H1 (cell line): Measurements from ENCODE around the gene SH2D1B. TPM values are rescaled to one million over a fixed set of nuclear protein-coding genes. Genes with fewer than 3 reads are reported as not detected.

Experiments
- CTCF ChIA-PET: fragments of 300-600 bp; sonication (Branson Sonifier 250); formaldehyde crosslinking; loops from one replicate; lab custom pipeline; 2021; ENCODE audit not compliant: partially characterized antibody; lab: Charles Lee
- POLR2A ChIA-PET: fragments of 300-600 bp; sonication (Branson Sonifier 250); formaldehyde crosslinking; loops from one replicate; lab custom pipeline; 2021; ENCODE audit warnings: inconsistent platforms; ENCODE audit not compliant: partially characterized antibody; lab: Charles Lee
- DNase-seq, 2 experiments: peaks; one replicate each; pipeline versions ENCODE4 v3.0.0 to v3.0.0-alpha.2; 2010 to 2022; ENCODE audit warnings: low spot score in 2 of 2, low read depth in 1 of 2, mixed read lengths in 1 of 2
- FAIRE-seq: peaks from 2 replicates; lab custom pipeline; 2011; peaks lifted over from hg19 to GRCh38; lab: Jason Lieb, UNC
- H2AFZ ChIP-seq: 2 replicates; pipeline ENCODE4 v1.8.1; 2012; ENCODE audit warnings: low read length, inconsistent platforms
- H2AK5ac ChIP-seq: 2 replicates; pipeline ENCODE4 v1.6.1; 2013; ENCODE audit warnings: low read depth, low read length
- H2BK120ac ChIP-seq: replicated peaks from 2 replicates; pipeline ENCODE3; 2013; ENCODE audit warnings: low read depth, low read length, inconsistent platforms
- H2BK12ac ChIP-seq: 2 replicates; pipeline ENCODE4 v1.6.1; 2013; ENCODE audit warnings: low read depth, low read length
- H2BK15ac ChIP-seq: 2 replicates; pipeline ENCODE4 v1.6.1; 2013; ENCODE audit warnings: low read length
- H2BK20ac ChIP-seq: 2 replicates; pipeline ENCODE4 v1.6.1; 2013; ENCODE audit warnings: low read length
- H2BK5ac ChIP-seq: 2 replicates; pipeline ENCODE4 v1.6.1; 2013; ENCODE audit warnings: low read depth, low read length
- H3K14ac ChIP-seq: 2 replicates; pipeline ENCODE4 v1.6.1; 2013; ENCODE audit warnings: inconsistent platforms; ENCODE audit not compliant: insufficient read length
- H3K18ac ChIP-seq: 2 replicates; pipeline ENCODE4 v1.6.1; 2013; ENCODE audit warnings: low read length; ENCODE audit errors: extremely low read depth
- H3K23ac ChIP-seq: 2 replicates; pipeline ENCODE4 v1.6.1; 2013; ENCODE audit warnings: inconsistent platforms; ENCODE audit not compliant: insufficient read length
- H3K23me2 ChIP-seq: 2 replicates; pipeline ENCODE4 v1.6.1; 2013; ENCODE audit warnings: low read depth, low read length
- H3K27ac ChIP-seq: 2 replicates; pipeline ENCODE4 v1.6.1; 2011; ENCODE audit warnings: low read depth, low read length, inconsistent platforms
- H3K27me3 ChIP-seq, 4 experiments: replicated peaks in 1 of 4; 1 replicate in 1 of 4; 2 replicates in 3 of 4; pipeline versions ENCODE4 v1.6.1 to v1.8.1; 2011 to 2013; ENCODE audit warnings: low read length in 3 of 4, mild to moderate bottlenecking in 3 of 4, inconsistent platforms in 2 of 4, mixed read lengths in 2 of 4, moderate library complexity in 1 of 4; ENCODE audit not compliant: control insufficient read depth in 3 of 4, insufficient read depth in 3 of 4; ENCODE audit errors: extremely low read depth in 1 of 4
- H3K36me3 ChIP-seq, 4 experiments: 2 replicates each; pipeline versions ENCODE4 v1.6.1 to v1.8.1; 2011 to 2013; ENCODE audit warnings: mild to moderate bottlenecking in 4 of 4, low read length in 3 of 4, moderate library complexity in 2 of 4, control low read depth in 1 of 4, inconsistent platforms in 1 of 4; ENCODE audit not compliant: insufficient read depth in 4 of 4, control insufficient read depth in 2 of 4
- H3K4ac ChIP-seq: replicated peaks from 2 replicates; pipeline ENCODE3; 2013; ENCODE audit warnings: low read length, low read depth, mixed read lengths, inconsistent platforms; ENCODE audit not compliant: insufficient read length
- H3K4me1 ChIP-seq, 4 experiments: replicated peaks in 1 of 4; 1 replicate in 1 of 4; 2 replicates in 3 of 4; pipeline versions ENCODE4 v1.6.1 to v1.8.1; 2011 to 2013; ENCODE audit warnings: low read length in 3 of 4, inconsistent platforms in 2 of 4, mixed read lengths in 1 of 4; ENCODE audit not compliant: insufficient read depth in 4 of 4, control insufficient read depth in 3 of 4
- H3K4me2 ChIP-seq, 2 experiments: 2 replicates each; pipeline versions ENCODE4 v1.6.1 to v1.8.1; 2011 to 2013; ENCODE audit warnings: low read depth in 2 of 2, low read length in 2 of 2, control low read depth in 1 of 2, inconsistent platforms in 1 of 2, mild to moderate bottlenecking in 1 of 2; ENCODE audit not compliant: insufficient read depth in 1 of 2
- H3K4me3 ChIP-seq, 4 experiments: fragments of 200-600, 300-600 bp in 1 of 4; sonication (generic), shearing (Covaris generic), sonication (Bioruptor Twin) in 1 of 4; 2 replicates each; pipeline versions ENCODE4 v1.5.1 to v1.8.1; 2011 to 2016; ENCODE audit warnings: low read length in 4 of 4, low read depth in 3 of 4, control low read depth in 2 of 4, inconsistent platforms in 2 of 4, mild to moderate bottlenecking in 2 of 4, mixed read lengths in 1 of 4, moderate library complexity in 1 of 4; ENCODE audit not compliant: insufficient read depth in 2 of 4; ENCODE audit errors: extremely low read depth in 1 of 4
- H3K56ac ChIP-seq: replicated peaks from 2 replicates; pipeline ENCODE3; 2013; ENCODE audit warnings: low read depth, mild to moderate bottlenecking, mixed read lengths, low read length, inconsistent platforms; ENCODE audit not compliant: insufficient read length
- H3K79me1 ChIP-seq: 2 replicates; pipeline ENCODE4 v1.6.1; 2013; ENCODE audit warnings: low read depth, low read length, control low read depth
- H3K79me2 ChIP-seq, 2 experiments: 2 replicates each; pipeline versions ENCODE4 v1.6.1 to v1.8.1; 2012 to 2013; ENCODE audit warnings: low read length in 2 of 2, mild to moderate bottlenecking in 2 of 2, inconsistent platforms in 1 of 2; ENCODE audit not compliant: insufficient read depth in 2 of 2, control insufficient read depth in 1 of 2
- H3K9ac ChIP-seq, 4 experiments: replicated peaks in 1 of 4; 1 replicate in 1 of 4; 2 replicates in 3 of 4; pipeline versions ENCODE4 v1.6.1 to v1.8.1; 2011 to 2013; ENCODE audit warnings: low read depth in 3 of 4, low read length in 3 of 4, control low read depth in 2 of 4, mild to moderate bottlenecking in 2 of 4, moderate library complexity in 2 of 4, inconsistent platforms in 1 of 4; ENCODE audit errors: extremely low read depth in 1 of 4
- H3K9me3 ChIP-seq, 2 experiments: 2 replicates each; pipeline versions ENCODE4 v1.6.1 to v1.8.1; 2012 to 2013; ENCODE audit warnings: mild to moderate bottlenecking in 2 of 2, moderate library complexity in 2 of 2, control low read depth in 1 of 2, inconsistent platforms in 1 of 2, low read depth in 1 of 2, low read length in 1 of 2, mixed read lengths in 1 of 2; ENCODE audit not compliant: insufficient read depth in 2 of 2
- H4K20me1 ChIP-seq, 2 experiments: replicated peaks in 1 of 2; 2 replicates each; pipeline versions ENCODE3 to v1.8.1; 2011 to 2013; ENCODE audit warnings: inconsistent platforms in 2 of 2, low read length in 2 of 2, mild to moderate bottlenecking in 1 of 2; ENCODE audit not compliant: insufficient read depth in 2 of 2, control insufficient read depth in 1 of 2
- H4K5ac ChIP-seq: 2 replicates; pipeline ENCODE4 v1.6.1; 2013; ENCODE audit warnings: low read length, low read depth, mixed read lengths, inconsistent platforms; ENCODE audit not compliant: insufficient read length
- H4K8ac ChIP-seq: 2 replicates; pipeline ENCODE4 v1.8.0; 2013; ENCODE audit warnings: mild to moderate bottlenecking, moderate library complexity, low read length, inconsistent platforms; ENCODE audit not compliant: insufficient read depth; ENCODE audit errors: extremely low read depth
- H4K91ac ChIP-seq: replicated peaks from 2 replicates; pipeline ENCODE3; 2013; ENCODE audit warnings: low read length, mixed read lengths, inconsistent platforms; ENCODE audit not compliant: insufficient read length
- CHD2 ChIP-seq: IDR thresholded peaks from 2 replicates; pipeline ENCODE4 v1.6.1; 2012; ENCODE audit warnings: low read length, improper control_type of control experiment
- EZH2 ChIP-seq: fragments of 200-600 bp; sonication (generic); IDR thresholded peaks from 2 replicates; pipeline ENCODE4 v1.7.1; 2012; ENCODE audit warnings: low read depth, mild to moderate bottlenecking, moderate library complexity, low read length, inconsistent platforms; ENCODE audit not compliant: severe bottlenecking
- NANOG ChIP-seq: IDR thresholded peaks from 2 replicates; pipeline ENCODE4 v1.6.1; 2011; ENCODE audit warnings: low read length, low read depth, mild to moderate bottlenecking, inconsistent platforms; ENCODE audit not compliant: insufficient read depth, poor library complexity, severe bottlenecking
- POLR2A ChIP-seq, 2 experiments: IDR thresholded peaks; 1 replicate in 1 of 2; 2 replicates in 1 of 2; pipeline ENCODE4 v1.6.1; 2011; ENCODE audit warnings: low read depth in 2 of 2, low read length in 2 of 2, mild to moderate bottlenecking in 2 of 2; ENCODE audit errors: control extremely low read depth in 1 of 2
- SAP30 ChIP-seq: fragments of 300-600 bp; sonication (generic); IDR thresholded peaks from 2 replicates; pipeline ENCODE4 v1.7.1; 2012; ENCODE audit warnings: low read length, moderate library complexity, mild to moderate bottlenecking, inconsistent platforms; ENCODE audit not compliant: insufficient read depth, insufficient replicate concordance
- TEAD4 ChIP-seq: IDR thresholded peaks from 2 replicates; pipeline ENCODE4 v1.6.1; 2012; ENCODE audit warnings: low read depth, low read length, inconsistent platforms, mixed read lengths
- WGBS, 2 experiments: shearing (Covaris generic) in 1 of 2; methylation state at CpG; one replicate each; pipeline versions ENCODE4 v1.1.6 to v1.1.7; 2013 to 2015; ENCODE audit warnings: low lambda C conversion rate in 2 of 2, mixed read lengths in 2 of 2, inconsistent platforms in 1 of 2, low coverage in 1 of 2, missing lambda C conversion rate in 1 of 2; ENCODE audit not compliant: insufficient replicate concordance in 2 of 2, insufficient coverage in 1 of 2, insufficient read length in 1 of 2; ENCODE audit errors: extremely low coverage in 1 of 2, missing lambda C conversion rate in 1 of 2; 5-methylcytosine and 5-hydroxymethylcytosine counted together
- polyA plus RNA-seq, 7 experiments: library from polyadenylated mRNA; depleted of rRNA in 3 of 7; stranded (reverse) in 5 of 7; unstranded in 2 of 7; fragments of >200 nt in 5 of 7; fragments of 200-250 nt in 2 of 7; gene quantifications; 1 replicate in 5 of 7; 2 replicates in 1 of 7; 4 replicates in 1 of 7; pipeline versions ENCODE4 v1.2.1 to v1.2.3, GENCODE V29; 2011 to 2013; ENCODE audit warnings: missing spikeins in 2 of 7, mixed read lengths in 2 of 7
- total RNA-seq: library from RNA; stranded (reverse); fragmentation: NEBNext Ultra II Directional; extraction: Animal tissue kit (Norgen Biotek cat#: 25700); gene quantifications from 2 replicates; pipeline ENCODE4 v1.2.1, GENCODE V29; 2021

Gene SH2D1B
- total and polyA plus RNA-seq, 2 of the 8 experiments (the other 6 are each of a cell fraction or from before 2014, with no cell fraction given): not detected

DNA sequence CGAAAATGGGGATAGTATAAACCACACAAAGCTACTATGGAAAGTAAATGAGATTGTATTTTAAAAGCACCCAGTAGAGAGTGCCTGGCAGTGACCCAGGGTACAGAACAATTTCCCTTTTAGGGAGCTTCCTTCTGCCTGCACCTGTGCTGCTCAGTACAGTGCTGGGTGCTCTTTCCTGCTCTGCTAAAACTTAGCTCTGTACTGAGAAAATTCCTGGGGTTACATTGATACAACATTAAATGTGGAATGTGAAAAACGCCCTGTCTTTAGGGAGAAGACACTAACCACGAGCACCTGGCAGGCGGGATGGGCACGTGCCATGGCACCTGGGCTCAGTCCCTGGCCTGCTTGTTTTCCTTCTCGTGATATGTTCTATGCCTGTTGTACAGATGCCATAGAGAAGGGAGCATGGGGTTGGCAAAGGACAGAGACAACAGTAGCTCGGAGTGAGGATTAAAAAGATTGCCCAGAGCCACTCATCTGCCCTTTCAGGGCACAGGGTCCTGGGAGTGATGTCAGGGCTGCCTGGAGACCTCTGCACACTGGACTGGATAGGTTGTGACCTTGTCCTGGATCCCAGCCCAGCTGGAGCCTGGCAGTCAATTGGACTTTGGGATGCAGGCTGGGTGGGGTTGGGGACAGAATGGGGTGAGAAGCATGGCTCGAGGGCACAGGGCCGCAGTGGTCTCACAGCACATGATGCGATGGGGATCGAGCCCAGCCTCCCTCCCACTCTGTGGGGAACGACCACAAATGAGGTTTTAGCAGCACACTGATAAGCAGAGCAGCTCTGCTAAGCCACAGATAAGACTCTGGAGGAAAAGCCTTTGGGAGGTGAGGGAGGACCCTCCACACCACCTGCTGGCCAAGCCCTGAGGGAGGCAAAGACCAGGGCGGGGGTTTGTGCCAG lies 39.5 kb downstream of the SH2D1B start:
- no peaks in the 10 kb centered on the region for H3K79me1 ChIP-seq
- H3K4ac ChIP-seq: no peak overlapping the region
- H3K4me2 ChIP-seq: no peak overlapping the region
- H2BK15ac ChIP-seq: no peak overlapping the region
- FAIRE-seq (no peak), DNase-seq (no peak)
- no peaks in the 10 kb centered on the region for H3K9me3 ChIP-seq
- H3K36me3 ChIP-seq: 0 out of 8 replicates have a peak, but pooled peaks cover 0 to 2% (median 0%) of the 10 kb centered on the region in 4 experiments
- H2AK5ac ChIP-seq: no peak overlapping the region
- no peak overlapping the region for H3K27ac ChIP-seq
- no peak overlapping the region for H2BK20ac ChIP-seq
- no peak overlapping the region for H3K56ac ChIP-seq
- no peaks in the 10 kb centered on the region for H3K23me2 ChIP-seq
- no peak overlapping the region for H2AFZ ChIP-seq
- H3K79me2 ChIP-seq: no peaks in the 10 kb centered on the region
- H3K4me3 ChIP-seq: no peak overlapping the region
- no peak overlapping the region for H4K8ac ChIP-seq
- TF ChIP-seq EZH2 (no peak), POLR2A (IDR thresholded peaks at IDR 0.05; ENCODE audit: control extremely low read depth in 1 of 2, low read depth in 2 of 2, low read length in 2 of 2) (no peak), SAP30 (no peak), NANOG (no peak), TEAD4 (no peak), CHD2 (no peak)
- H4K5ac ChIP-seq: no peak overlapping the region
- H2BK5ac ChIP-seq: no peak overlapping the region
- 85% methylated on average over 13 of the region's 13 CpGs; no CpG with 5 or more reads in 1 of the 2 experiments for WGBS, 2 experiments
- ChIA-PET CTCF (interaction anchor here (0.6 to 2.9 kb wide), 7 partner anchors 9 to 328 kb away, joined by 3 to 13 read pairs (median 4); partner anchors contain the start of gene C1orf226), POLR2A (interaction anchor here (1.8 kb wide), 1 partner anchor 9 kb away, joined by 6 read pairs; the partner anchor contains the start of gene C1orf226)
- no peak overlapping the region for H2BK120ac ChIP-seq
- H2BK12ac ChIP-seq: no peak overlapping the region
- no peak overlapping the region for H4K91ac ChIP-seq
- H4K20me1 ChIP-seq: no peaks in the 10 kb centered on the region
- H3K4me1 ChIP-seq: no peaks in the 10 kb centered on the region
- no peak overlapping the region for H3K18ac ChIP-seq
- H3K9ac ChIP-seq: no peak overlapping the region
- no peak overlapping the region for H3K23ac ChIP-seq
- no peaks in the 10 kb centered on the region for H3K27me3 ChIP-seq
- H3K14ac ChIP-seq: no peak overlapping the region
